HG02642 (cell line): ENCODE results near the gene FAM76B.
"Not testable (repeated sequence)": the region's sequence is repeated elsewhere in the genome, so short reads cannot be mapped to it uniquely, and the experiment has no call there.

ENCODE experiments used
- ATAC-seq: cut with Tn5 transposase; IDR thresholded peaks from one replicate; pipeline ENCODE4 v1.9.1; 2021; ENCODE audit warnings: mild to moderate bottlenecking; ENCODE audit not compliant: unreplicated experiment, poor library complexity

The FAM76B gene

DNA sequence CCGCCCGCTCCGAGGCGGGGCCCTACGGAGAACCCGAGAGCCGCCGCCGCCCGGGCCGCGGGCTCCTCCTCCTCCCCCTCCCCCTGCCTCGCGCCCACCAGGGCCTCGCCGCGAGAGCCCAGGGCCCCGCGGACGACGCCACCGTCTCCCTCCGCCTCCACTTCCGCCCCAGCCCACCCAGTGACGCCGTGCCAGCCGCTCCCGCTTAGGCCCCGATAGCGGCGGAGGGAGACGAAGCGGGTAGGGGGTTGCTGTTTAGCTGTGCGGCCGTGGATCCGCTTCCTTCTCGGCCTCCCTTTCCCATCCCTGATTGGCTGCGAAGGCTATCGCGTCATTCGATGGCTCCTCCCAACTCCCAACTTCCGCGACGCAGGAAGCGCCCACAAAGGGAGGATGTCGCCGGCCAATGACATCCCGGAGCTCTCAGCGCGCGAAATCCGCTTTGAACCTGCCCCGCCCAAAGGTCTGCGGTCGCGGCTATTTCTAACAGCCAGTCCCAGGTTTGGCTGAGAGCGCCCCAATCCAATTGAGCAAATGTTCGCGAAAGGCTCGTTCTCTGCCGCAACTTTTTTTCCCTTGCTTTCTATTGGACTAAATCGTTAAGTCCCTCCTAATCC, at the start of gene FAM76B:
Gene FAM76B (minus strand): TSS at position 277 of the 617 bp plus-strand sequence. CDS start 304 bp downstream, outside the sequence.
- ATAC-seq: peak; percentile 77

DNA sequence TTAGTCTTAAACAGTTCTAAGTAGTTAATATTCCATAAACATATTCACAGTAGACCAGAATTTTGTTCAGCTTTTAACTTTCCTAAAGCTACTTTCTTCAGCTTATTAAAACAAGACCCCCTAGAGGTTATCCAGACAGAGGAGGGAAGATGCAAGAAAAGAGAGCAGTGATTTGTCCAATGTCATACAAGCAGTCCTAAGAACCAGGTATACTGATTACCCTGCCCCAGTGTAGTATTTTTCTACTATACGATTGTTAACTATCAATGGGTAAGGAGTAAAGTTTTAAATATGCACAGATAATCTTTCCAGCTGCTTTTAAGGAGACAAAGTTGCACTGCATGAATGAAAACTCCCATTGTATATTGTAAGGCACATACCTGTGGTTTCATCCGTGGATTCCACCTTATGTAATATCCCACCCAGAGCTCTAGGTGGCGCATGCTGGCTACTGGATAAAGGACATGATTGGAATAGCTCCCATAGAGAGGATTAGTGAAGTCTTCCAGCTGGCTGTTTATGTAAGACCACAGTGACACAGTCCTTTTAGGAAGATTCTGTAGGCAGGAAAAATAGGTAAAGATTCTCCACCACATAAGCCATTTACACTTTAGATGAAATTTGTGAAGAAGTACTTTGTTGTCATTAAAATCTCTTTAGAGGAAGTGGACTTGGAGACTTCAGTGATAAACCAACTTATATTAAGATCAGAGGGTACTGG, 46.3 kb upstream of the FAM76B start:
- peak; percentile 93 for ATAC-seq

DNA sequence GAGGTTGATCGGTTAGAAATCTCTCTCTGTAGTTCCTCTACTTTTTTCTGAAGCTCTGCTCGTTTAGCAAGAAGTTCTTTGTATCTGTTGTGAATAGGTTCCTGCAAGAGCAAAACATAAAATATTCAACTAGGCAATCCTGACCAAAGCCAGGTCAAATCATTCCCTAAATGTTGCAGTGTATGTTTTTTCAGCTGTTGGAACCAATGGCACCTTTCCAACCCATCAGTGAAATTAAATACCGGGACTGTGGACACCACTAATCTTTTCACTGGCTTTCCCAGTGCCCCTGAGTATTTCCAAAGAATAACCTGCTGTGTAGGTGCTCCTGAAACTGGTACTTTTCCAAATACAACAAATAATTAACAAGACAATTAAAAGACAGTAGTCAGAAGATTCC, 45.8 kb upstream of the FAM76B start:
- ATAC-seq: no peak

DNA sequence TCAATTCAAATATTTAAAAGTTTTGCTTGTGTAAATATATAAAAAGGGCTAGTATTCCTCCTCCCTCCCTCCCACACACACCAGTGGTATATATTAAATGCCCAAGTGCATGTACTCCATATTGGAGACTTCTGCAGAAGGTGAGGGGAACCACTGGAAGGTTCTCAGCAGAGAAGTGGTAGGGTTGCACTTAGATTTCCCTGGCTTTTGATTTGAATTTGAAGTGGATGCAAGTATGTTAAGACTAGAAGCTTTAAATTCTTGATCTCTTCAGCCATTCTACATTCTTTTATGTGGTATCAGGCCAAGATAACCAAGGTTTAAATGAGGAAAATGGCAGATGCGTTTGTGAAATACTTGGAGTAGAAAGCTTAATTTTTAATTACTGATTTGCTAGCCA, 43.8 kb upstream of the FAM76B start:
- ATAC-seq: no peak

DNA sequence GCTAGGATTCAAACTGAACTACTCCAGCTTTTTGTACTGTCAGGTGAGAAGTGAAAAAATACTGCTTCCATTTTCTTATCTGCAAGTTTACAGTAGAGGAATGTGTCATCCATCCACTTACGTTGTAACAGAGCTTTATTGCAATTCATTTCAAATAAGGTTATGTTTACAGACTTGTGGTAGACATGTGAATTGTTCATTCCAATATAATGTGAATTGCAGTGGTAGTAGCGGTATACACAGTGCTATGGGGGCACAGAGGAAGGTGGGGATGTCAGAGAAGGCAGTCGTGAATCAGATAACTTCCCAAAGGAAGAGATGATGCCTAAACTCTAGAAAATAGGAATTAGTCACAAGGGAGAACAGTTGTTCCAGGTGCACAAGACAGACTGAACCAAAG, 43.2 kb upstream of the FAM76B start:
- no peak for ATAC-seq

DNA sequence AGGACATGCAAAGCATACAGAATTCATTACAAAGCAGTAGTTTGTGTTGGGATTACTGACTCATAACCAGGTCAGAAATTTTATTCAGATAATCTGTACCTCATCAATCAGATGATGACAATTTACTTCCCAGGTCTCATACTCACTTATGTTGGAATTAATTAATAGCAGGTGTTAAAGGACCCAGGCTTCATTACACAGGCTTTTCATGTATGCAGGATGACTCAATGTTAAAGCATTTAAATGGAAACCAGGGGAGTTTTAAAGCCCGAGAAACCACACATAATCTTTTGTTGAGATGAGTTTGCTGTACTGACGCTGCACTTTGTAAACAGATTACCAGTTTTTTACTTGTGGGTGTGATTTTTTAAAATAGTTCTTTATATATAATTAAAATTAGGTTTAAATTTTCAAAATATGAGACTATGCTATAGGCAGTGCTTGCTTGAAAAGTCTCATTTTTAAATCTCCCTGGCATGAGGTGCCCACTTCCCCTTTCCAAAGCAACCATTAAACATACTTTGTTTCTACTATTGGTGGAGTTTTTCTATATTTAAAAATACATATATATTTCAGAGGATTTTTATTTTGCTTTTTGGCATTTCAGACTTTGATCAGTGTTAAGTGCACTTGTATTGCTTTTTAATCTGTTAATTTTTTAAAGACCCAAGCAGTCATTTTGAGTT, 41.8 kb upstream of the FAM76B start:
- ATAC-seq: no peak

DNA sequence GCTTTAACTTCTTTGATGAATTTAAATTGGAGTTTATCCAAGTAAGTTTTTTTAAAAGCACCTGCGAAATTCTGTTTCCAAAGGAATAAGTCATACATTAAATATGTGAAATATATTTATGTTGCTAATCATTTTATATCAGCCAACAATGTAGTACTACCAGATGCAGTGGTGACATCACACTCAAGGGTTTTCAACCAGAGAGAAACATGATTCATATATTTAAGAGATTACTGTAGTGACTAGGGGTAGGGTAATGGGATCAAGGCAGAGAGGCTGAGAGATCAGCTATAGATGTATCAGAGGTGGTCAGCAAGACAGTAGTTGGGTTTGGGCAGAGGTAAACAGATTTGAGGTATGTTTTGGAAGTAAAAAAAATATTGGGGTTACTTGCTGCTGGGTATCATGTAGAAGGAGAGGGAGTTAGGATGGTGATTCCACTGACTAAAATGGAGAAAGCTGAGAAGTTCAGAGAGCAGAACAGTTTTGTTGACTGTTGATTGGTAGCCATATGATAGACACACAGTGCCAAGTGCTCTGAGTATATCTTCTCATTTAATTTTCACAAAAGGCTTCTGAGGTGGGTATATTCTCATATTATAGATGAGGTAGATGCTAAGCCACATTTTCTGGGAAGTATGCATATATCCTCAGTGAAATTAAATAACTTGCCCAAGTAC, 40.1 kb upstream of the FAM76B start:
- ATAC-seq: no peak

DNA sequence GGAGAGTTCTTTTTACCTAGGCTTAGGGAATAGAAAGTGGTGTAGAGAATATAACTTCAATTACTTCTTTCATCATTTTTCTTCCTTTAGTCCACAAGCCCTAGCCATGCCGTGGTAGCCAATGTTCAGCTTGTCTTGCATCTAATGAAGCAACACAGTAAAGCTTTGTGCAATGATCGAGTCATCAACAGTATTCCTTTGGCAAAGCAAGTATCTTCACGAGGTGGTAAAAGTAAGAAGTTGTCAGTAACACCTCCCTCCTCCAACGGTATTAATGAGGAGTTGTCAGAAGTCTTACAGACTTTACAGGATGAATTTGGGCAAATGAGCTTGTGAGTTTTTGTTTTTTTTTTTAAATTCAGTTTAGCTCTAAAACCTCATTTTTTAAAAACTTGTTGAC, 38.1 kb upstream of the FAM76B start:
- no peak for ATAC-seq

DNA sequence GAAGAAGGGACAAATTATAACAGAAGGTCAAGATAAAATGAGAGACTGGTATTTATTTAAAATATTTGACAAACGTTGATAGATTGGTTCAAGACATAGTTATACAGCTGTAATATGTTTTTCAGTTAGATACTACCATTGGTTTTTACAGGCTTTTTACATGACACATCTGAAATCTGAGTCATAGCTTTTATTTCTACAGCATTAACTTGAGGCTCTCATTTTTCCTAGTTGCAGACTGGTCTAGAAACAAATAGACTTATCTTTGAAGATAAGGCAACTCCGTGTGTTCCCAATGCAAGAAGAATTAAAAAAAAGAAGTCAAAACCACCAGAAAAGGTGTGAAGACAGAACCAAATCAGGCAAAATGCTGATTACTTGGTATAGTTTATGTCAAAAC, 32.1 kb upstream of the FAM76B start:
- no peak for ATAC-seq

DNA sequence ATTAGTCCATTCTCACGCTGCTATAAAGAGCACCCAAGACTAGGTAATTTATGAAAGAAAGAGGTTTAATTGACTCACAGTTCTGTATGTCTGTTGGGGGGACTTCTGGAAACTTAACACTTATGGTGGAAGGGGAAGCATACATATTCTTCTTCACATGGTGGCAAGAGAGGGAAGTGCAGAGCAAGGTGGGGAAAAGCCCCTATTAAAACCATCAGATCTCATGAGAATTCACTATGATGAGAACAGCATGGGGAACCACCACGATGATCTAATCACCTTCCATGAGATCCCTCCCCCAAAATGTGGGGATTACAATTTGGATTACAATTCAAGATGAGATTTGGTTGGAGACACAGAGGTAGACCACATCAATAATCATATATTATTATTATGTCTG, 26.5 kb upstream of the FAM76B start:
- ATAC-seq: peak; percentile 52

DNA sequence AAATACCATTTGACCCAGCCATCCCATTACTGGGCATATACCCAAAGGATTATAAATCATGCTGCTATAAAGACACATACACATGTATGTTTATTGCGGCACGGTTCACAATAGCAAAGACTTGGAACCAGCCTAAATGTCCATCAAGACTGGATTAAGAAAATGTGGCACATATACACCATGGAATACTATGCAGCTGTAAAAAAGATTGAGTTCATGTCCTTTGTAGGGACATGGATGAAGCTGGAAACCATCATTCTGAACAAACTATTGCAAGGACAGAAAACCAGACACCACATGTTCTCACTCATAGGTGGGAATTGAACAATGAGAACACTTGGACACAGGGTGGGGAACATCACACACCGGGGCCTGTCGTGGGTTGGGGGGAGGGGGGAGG, 21.5 kb upstream of the FAM76B start:
- not testable (repeated sequence) for ATAC-seq

DNA sequence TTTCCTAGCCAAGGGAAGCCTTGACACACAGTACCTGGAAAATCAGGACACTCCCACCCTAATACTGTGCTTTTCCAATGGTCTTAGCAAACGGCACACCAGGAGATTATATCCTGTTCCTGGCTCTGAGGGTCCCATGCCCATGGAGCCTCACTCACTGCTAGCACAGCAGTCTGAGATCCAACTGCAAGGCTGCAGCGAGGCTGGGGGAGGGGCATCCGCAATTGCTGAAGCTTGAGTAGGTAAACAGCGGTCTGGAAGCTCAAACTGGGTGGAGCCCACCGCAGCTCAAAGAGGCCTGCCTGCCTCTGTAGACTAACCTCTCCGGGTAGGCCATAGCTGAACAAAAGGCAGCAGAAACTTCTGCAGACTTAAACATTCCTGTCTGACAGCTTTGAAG, 16.9 kb upstream of the FAM76B start:
- not testable (repeated sequence) for ATAC-seq

DNA sequence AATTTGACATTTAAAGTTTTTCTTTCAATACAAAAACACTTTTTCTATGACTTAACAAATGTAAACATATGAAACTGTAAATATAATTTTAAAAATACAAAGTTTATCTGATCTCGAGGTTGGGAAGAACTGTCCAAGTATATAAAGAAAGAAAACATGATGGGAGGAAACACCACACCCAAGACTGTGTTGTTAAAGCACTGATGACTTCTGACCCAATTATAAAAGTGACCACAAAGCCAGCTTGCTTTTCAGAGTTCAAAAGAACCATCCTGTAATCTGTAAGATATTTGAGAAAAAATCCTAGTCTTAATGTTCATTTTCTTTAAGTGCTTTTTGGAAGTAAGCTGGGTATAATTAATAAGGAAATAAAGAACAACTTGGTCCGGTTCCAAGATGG, 16.3 kb upstream of the FAM76B start:
- ATAC-seq: no peak

DNA sequence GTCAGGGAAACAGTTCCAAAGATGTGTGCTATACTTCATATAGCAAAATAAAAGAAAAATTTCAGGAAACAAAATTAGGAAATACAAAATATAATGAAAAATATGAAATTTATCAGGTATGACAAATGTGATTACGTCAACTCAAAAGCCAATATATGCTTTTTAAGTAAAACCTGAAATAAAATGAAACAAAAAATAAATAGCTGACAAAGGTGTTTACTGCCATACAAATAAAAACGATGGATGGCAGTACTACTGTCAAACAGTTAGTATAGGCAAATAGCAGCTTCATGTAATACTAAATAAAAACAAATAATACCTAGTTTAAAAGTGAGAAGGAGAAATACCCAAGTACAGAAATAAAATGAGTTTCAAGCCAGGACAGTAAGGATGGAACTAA, 14.4 kb upstream of the FAM76B start:
- ATAC-seq: no peak

DNA sequence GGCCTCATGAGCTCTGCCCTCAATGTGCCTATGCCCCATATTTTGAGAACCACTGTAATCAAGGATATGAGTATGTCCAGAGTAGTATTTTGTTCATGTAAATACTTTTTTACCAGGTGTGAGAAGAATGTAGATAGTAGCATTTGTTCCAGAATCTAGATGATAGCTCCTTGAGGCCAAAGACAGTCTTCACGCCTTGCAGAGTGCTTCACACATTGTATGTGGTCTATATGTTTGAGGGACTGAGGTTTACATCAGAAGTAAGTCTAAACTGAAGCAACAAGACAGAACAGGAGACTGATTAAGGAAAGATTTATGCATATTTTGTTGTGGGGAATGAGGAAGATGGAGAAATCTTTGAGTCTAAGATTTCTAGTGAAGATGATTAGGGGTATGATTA, 13.2 kb upstream of the FAM76B start:
- no peak for ATAC-seq

DNA sequence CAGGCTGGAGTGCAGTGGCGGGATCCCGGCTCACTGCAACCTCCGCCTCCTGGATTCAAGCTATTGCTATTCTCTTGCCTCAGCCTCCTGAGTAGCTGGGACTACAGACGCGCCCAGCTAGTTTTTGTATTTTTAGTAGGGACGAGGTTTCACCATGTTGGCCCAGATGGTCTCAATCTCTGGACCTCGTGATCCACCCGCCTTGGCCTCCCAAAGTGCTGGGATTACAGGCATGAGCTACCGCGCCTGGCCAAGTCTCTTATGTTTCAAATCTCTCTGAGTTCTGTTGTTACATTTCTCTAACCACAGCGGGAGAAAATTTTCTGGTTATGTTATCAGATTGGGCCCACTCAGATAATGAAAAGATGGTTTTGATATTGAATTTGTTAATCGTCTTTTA, 10.9 kb upstream of the FAM76B start:
- no peak for ATAC-seq

DNA sequence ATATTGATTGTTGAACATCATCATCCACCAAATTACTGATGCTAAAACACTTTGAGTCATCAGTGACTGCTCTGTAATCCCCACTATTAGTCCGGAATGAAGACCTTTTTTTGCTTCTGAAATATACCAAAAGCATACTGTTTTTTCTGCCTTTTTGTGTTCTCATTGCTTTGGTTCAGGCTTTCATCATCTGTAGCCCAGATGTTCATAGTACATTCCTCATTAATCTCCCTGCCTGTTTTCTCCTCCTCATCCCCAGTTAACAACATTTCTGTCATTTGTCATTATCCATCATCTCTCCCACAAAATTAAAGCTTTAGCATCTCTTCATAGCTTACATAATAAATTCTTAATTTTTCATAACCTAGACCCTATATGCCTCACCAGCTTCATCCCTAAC, 10.0 kb upstream of the FAM76B start:
- no peak for ATAC-seq

DNA sequence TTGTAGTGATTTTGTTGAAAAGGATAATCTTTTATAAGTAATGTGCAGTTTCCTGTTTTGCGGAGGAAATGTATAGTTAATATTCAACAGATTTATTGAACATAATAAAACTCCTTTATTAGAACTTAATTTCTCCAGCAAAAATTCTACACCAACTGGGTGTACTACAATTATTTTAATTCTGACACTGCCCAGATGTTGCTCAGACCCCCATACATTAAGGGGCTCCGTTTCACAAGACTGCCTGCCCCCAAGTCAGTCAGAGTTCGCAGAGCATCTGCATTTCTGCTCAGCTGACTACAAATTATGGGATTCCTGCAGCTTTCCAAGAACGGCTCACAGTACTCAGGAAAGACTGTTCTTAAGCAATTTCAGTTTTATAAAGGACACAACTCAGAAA, 6.9 kb upstream of the FAM76B start:
- ATAC-seq: no peak

DNA sequence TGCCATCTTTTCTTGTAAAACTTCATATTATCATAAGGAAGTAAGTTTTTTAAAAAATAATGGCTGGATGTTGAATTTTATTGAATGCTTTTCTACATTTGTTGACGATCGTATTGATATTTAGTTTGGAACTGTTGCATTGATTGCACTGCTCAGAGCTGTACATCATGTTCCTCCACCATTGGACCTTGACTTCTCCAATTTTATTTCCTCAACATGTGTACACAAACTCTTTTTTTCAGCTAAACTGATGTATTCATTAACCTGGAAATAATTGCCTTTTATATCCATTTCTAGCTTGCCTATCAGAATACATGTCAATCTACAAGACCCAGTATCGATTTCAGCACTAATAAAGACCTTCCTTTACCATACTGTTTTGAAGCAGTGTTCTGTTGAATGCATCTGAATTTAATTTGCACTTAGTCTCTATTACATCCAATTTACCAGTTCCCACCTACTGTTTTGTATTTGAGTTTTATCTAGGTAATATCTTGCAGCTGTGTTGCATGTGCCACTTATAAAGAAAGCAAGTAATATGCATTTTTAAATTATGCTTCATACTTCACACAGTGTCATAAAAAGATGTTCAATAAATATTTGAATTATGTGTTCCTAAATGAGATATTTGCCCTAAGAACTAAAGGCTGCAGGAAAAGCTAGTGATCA, 6.2 kb upstream of the FAM76B start:
- ATAC-seq: no peak

DNA sequence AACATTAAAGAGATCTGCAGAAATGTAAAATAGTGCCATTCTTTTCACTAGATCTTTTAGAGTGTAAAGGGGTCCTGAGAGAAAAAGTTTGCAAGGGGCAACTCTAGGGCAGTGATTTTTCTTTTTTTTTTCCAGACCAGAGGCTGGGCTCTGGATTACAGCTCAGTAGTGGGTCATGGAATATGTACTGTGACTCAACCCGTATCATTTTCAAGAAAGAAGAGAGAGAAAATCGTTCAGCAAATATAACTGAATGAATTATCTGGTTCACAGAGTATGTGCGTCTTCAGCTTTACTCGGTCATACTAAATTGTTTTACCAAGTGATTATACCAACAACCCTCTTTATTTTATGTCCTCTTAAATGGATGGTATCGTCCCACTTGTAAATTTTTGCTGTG, 4.5 kb upstream of the FAM76B start:
- ATAC-seq: no peak

DNA sequence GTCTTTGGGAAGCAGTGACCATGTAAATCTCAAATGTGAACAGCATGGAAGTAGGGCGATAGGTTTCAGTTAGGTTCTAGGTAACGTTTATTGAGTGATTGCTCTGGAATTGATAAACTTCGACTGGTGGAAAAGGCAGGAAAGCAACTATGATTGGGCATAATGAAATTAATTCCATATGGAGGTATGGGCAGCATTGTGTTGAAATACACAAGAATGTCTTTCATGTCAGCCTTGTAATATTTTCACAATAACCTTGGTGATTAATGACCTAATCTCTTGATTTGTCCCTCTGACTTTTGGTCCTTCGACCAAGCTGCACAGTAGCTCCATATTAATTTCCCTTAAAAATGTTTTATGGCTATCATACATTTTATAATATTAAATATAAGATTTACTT, 3.5 kb upstream of the FAM76B start:
- no peak for ATAC-seq
